ENCODE results near the gene AGFG2.
A peak's percentile ranks its signal among the peaks of the same experiment; 100 is the strongest.

Gene AGFG2

GRCh38 chr7:100586266-100587025 is 47.4 kb downstream of the AGFG2 start, which contains the start of gene FBXO24:
Gene FBXO24 (plus strand): TSS chr7:100586328. CDS start chr7:100586626, 298 bp downstream.
- peak; percentile 100 for DNase-seq (ENCODE audit: low spot score)

- DNase-seq (ENCODE audit: low spot score), result peak; percentile 35
These were observed 49.4 kb downstream of the AGFG2 start for GRCh38 chr7:100588438-100588837.

- no peak for DNase-seq (ENCODE audit: low spot score)
These were observed 50.4 kb downstream of the AGFG2 start for GRCh38 chr7:100589341-100589947.

- no peak for DNase-seq (ENCODE audit: low spot score)
These were observed 51.2 kb downstream of the AGFG2 start for GRCh38 chr7:100590077-100590737.

- no peak for DNase-seq (ENCODE audit: low spot score)
These were observed 52.6 kb downstream of the AGFG2 start for GRCh38 chr7:100591596-100591995.

GRCh38 chr7:100595188-100595587 is 56.2 kb downstream of the AGFG2 start:
- no peak for DNase-seq (ENCODE audit: low spot score)

GRCh38 chr7:100598425-100598824 is 59.4 kb downstream of the AGFG2 start:
- no peak for DNase-seq (ENCODE audit: low spot score)

- DNase-seq (ENCODE audit: low spot score), result no peak
These were observed 61.1 kb downstream of the AGFG2 start for GRCh38 chr7:100599911-100600729.

- no peak for DNase-seq (ENCODE audit: low spot score)
These were observed 61.7 kb downstream of the AGFG2 start for GRCh38 chr7:100600730-100601038.

GRCh38 chr7:100602889-100603725 is 64.1 kb downstream of the AGFG2 start:
- no peak for DNase-seq (ENCODE audit: low spot score)

- no peak for DNase-seq (ENCODE audit: low spot score)
These were observed 64.7 kb downstream of the AGFG2 start for GRCh38 chr7:100603726-100604027.

- peak; percentile 85 for DNase-seq (ENCODE audit: low spot score)
These were observed 65.3 kb downstream of the AGFG2 start for GRCh38 chr7:100604028-100604975.

- no peak for DNase-seq (ENCODE audit: low spot score)
These were observed 66.2 kb downstream of the AGFG2 start for GRCh38 chr7:100604976-100605911.

GRCh38 chr7:100606313-100606712 is 67.3 kb downstream of the AGFG2 start:
- no peak for DNase-seq (ENCODE audit: low spot score)

- DNase-seq (ENCODE audit: low spot score), result no peak
These were observed 68.1 kb downstream of the AGFG2 start for GRCh38 chr7:100607111-100607510.

GRCh38 chr7:100609958-100610357 is 71.0 kb downstream of the AGFG2 start:
- DNase-seq (ENCODE audit: low spot score), result no peak

- DNase-seq (ENCODE audit: low spot score), result peak; percentile 100
These were observed 73.2 kb downstream of the AGFG2 start, which contains the start of gene MOSPD3 for GRCh38 chr7:100611983-100612729. Gene MOSPD3 (plus strand): TSS chr7:100612540. CDS start chr7:100612792, 252 bp downstream.

- no peak for DNase-seq (ENCODE audit: low spot score)
These were observed 73.9 kb downstream of the AGFG2 start for GRCh38 chr7:100612730-100613390.

Measured in LoVo (cell line).